RWPE1 (cell line): ENCODE measurements around the gene FSIP2.

ENCODE experiments used
- CTCF ChIA-PET: fragments of 350-600 bp; sonication (Branson Sonifier 250); formaldehyde crosslinking; extraction: SDS; loops from one replicate; lab custom pipeline; 2021; lab: Yijun Ruan, JAX
- POLR2A ChIA-PET: fragments of 400-600 bp; formaldehyde crosslinking; extraction: SDS; loops from one replicate; lab custom pipeline; 2020; ENCODE audit warnings: antibody characterized with exemption; ENCODE audit not compliant: low non-redundant PET; lab: Yijun Ruan, JAX
- DNase-seq: peaks from one replicate; pipeline ENCODE4 v3.0.0; 2012; ENCODE audit warnings: low spot score
- H3K27ac ChIP-seq: fragments of 450-650 bp; 2 replicates; pipeline ENCODE4 v1.5.1; 2017
- CTCF ChIP-seq: fragments of 450-650 bp; conservative IDR thresholded peaks from 2 replicates; pipeline ENCODE4 v1.5.1; 2017; ENCODE audit warnings: low read depth, mild to moderate bottlenecking

Gene FSIP2

GRCh38 chr2:185745864-185746859, 7.6 kb downstream of the FSIP2 start:
- ChIA-PET POLR2A (no interaction called here), CTCF (interaction anchor here (1.6 kb wide), 1 partner anchor 7 kb away, joined by 10 read pairs; the partner anchor contains the start of gene FSIP2)
- DNase-seq = no peak
- TF ChIP-seq CTCF = no peak
- H3K27ac ChIP-seq = no peak overlapping the region

GRCh38 chr2:185757356-185757755, 18.8 kb downstream of the FSIP2 start:
- CTCF ChIA-PET = no interaction called here
- H3K27ac ChIP-seq = no peak overlapping the region

GRCh38 chr2:185771396-185771795, 32.8 kb downstream of the FSIP2 start:
- TF ChIP-seq CTCF = no peak
- CTCF ChIA-PET = no interaction called here
- H3K27ac ChIP-seq = no peak overlapping the region
- DNase-seq = no peak
- POLR2A ChIA-PET = no interaction called here

More at GRCh38 chr2:185757356-185757755, 18.8 kb downstream of the FSIP2 start:
- TF ChIP-seq CTCF = no peak
- POLR2A ChIA-PET = no interaction called here
- no peak for DNase-seq

- no peak overlapping the region for H3K27ac ChIP-seq
- DNase-seq = no peak
- CTCF ChIA-PET = no interaction called here
- POLR2A ChIA-PET = no interaction called here
- TF ChIP-seq CTCF = no peak
These were observed 42.3 kb downstream of the FSIP2 start for GRCh38 chr2:185780890-185781289.

GRCh38 chr2:185782223-185782769, 43.7 kb downstream of the FSIP2 start:
- CTCF ChIA-PET = no interaction called here
- no peak overlapping the region for H3K27ac ChIP-seq
- no peak for DNase-seq
- POLR2A ChIA-PET = no interaction called here
- no peak for TF ChIP-seq CTCF

- CTCF ChIA-PET = no interaction called here
- POLR2A ChIA-PET = no interaction called here
- no peak for TF ChIP-seq CTCF
- no peak for DNase-seq
- H3K27ac ChIP-seq = no peak overlapping the region
These were observed 46.6 kb downstream of the FSIP2 start for GRCh38 chr2:185785156-185785555.
